IMR-90 (cell line): Measurements from ENCODE around the gene CDH13. TPM values are rescaled to one million over a fixed set of nuclear protein-coding genes. Genes with fewer than 3 reads are reported as not detected.

Experiments
- ATAC-seq: fragments of 200-7000 bp; cut with Tn5 transposase; 2 replicates; pipeline ENCODE4 v1.9.1; 2020; ENCODE audit warnings: low read depth, mild to moderate bottlenecking, moderate library complexity
- BruUV-seq: library from RNA; stranded (reverse); fragments of 400-500 nt; replicated peaks from 2 replicates; lab custom pipeline; 2021; lab: Mats Ljungman, UMichigan
- CTCF ChIA-PET: fragments of 300-600 bp; formaldehyde crosslinking; extraction: SDS; loops from one replicate; lab custom pipeline; 2021; ENCODE audit warnings: antibody characterized with exemption; lab: Yijun Ruan, JAX
- POLR2A ChIA-PET: fragments of 300-600 bp; sonication (Branson Sonifier 250); formaldehyde crosslinking; loops from one replicate; lab custom pipeline; 2022; ENCODE audit warnings: antibody characterized with exemption; ENCODE audit not compliant: unreplicated experiment; lab: Charles Lee
- DNase-seq: peaks from one replicate; pipeline ENCODE4 v3.0.0; 2013
- H2AFZ ChIP-seq: replicated peaks from 2 replicates; pipeline ENCODE3; 2013; ENCODE audit warnings: low read length, mild to moderate bottlenecking; ENCODE audit not compliant: poor library complexity
- H2AK5ac ChIP-seq: 2 replicates; pipeline ENCODE4 v1.6.1; 2013; ENCODE audit warnings: low read depth, low read length, inconsistent platforms
- H2AK9ac ChIP-seq: replicated peaks from 2 replicates; pipeline ENCODE3; 2013; ENCODE audit warnings: mild to moderate bottlenecking, low read depth, low read length, moderate library complexity; ENCODE audit not compliant: poor library complexity
- H2BK120ac ChIP-seq: 2 replicates; pipeline ENCODE4 v1.6.1; 2013; ENCODE audit warnings: low read depth, low read length, inconsistent platforms
- H2BK15ac ChIP-seq: 3 replicates; pipeline ENCODE4 v1.6.1; 2013; ENCODE audit warnings: low read depth, low read length, inconsistent platforms
- H2BK20ac ChIP-seq: 2 replicates; pipeline ENCODE4 v1.6.1; 2013; ENCODE audit warnings: low read depth, mild to moderate bottlenecking, inconsistent platforms, low read length, moderate library complexity
- H2BK5ac ChIP-seq: 2 replicates; pipeline ENCODE4 v1.6.1; 2013; ENCODE audit warnings: mild to moderate bottlenecking, low read depth, low read length, inconsistent platforms; ENCODE audit not compliant: poor library complexity, severe bottlenecking
- H3K14ac ChIP-seq: replicated peaks from 2 replicates; pipeline ENCODE4 v1.6.1; 2013; ENCODE audit warnings: low read depth, low read length, inconsistent platforms
- H3K18ac ChIP-seq: 2 replicates; pipeline ENCODE4 v1.6.1; 2013; ENCODE audit warnings: low read depth, low read length, control low read depth
- H3K23ac ChIP-seq: 2 replicates; pipeline ENCODE4 v1.6.1; 2013; ENCODE audit warnings: low read depth, low read length, inconsistent platforms
- H3K27ac ChIP-seq: 2 replicates; pipeline ENCODE4 v1.5.1; 2013; ENCODE audit warnings: mild to moderate bottlenecking, control low read depth, low read length; ENCODE audit not compliant: insufficient read depth
- H3K27me3 ChIP-seq: 2 replicates; pipeline ENCODE4 v1.6.1; 2013; ENCODE audit warnings: low read length; ENCODE audit not compliant: control insufficient read depth, insufficient read depth
- H3K36me3 ChIP-seq: 2 replicates; pipeline ENCODE4 v1.6.1; 2013; ENCODE audit warnings: low read length, mixed read lengths; ENCODE audit not compliant: control insufficient read depth, insufficient read depth
- H3K4ac ChIP-seq: 2 replicates; pipeline ENCODE4 v1.6.1; 2013; ENCODE audit warnings: low read depth, low read length, inconsistent platforms
- H3K4me1 ChIP-seq: 2 replicates; pipeline ENCODE4 v1.6.1; 2013; ENCODE audit warnings: low read length, mixed read lengths; ENCODE audit not compliant: control insufficient read depth, insufficient read depth
- H3K4me2 ChIP-seq: 2 replicates; pipeline ENCODE4 v1.6.1; 2013; ENCODE audit warnings: low read depth, mild to moderate bottlenecking, control low read depth, low read length, moderate library complexity
- H3K4me3 ChIP-seq: 2 replicates; pipeline ENCODE4 v1.5.1; 2013; ENCODE audit warnings: low read depth, mild to moderate bottlenecking, control low read depth, low read length, moderate library complexity; ENCODE audit not compliant: insufficient read depth
- H3K56ac ChIP-seq: 2 replicates; pipeline ENCODE4 v1.6.1; 2013; ENCODE audit warnings: low read length, inconsistent platforms; ENCODE audit not compliant: insufficient read depth; ENCODE audit errors: extremely low read depth
- H3K79me1 ChIP-seq, 2 experiments: 2 replicates each; pipeline ENCODE4 v1.6.1; 2013; ENCODE audit warnings: low read length in 2 of 2, inconsistent platforms in 1 of 2, low read depth in 1 of 2
- H3K9ac ChIP-seq: 2 replicates; pipeline ENCODE4 v1.6.1; 2013; ENCODE audit warnings: low read depth, low read length, control low read depth
- H3K9me1 ChIP-seq: 2 replicates; pipeline ENCODE4 v1.6.1; 2013; ENCODE audit warnings: low read length, inconsistent platforms; ENCODE audit not compliant: insufficient read depth
- H3K9me3 ChIP-seq: 2 replicates; pipeline ENCODE4 v1.6.1; 2013; ENCODE audit warnings: low read length; ENCODE audit not compliant: control insufficient read depth, insufficient read depth
- H4K20me1 ChIP-seq: 2 replicates; pipeline ENCODE4 v1.6.1; 2013; ENCODE audit warnings: low read length, inconsistent platforms; ENCODE audit not compliant: insufficient read depth
- H4K5ac ChIP-seq: 2 replicates; pipeline ENCODE4 v1.6.1; 2013; ENCODE audit warnings: mild to moderate bottlenecking, low read depth, low read length, control low read depth
- H4K8ac ChIP-seq, 2 experiments: 2 replicates each; pipeline ENCODE4 v1.6.1; 2013; ENCODE audit warnings: low read depth in 2 of 2, low read length in 2 of 2, control low read depth in 1 of 2, inconsistent platforms in 1 of 2
- H4K91ac ChIP-seq: 2 replicates; pipeline ENCODE4 v1.6.1; 2013; ENCODE audit warnings: low read depth, low read length, inconsistent platforms; ENCODE audit not compliant: insufficient read depth
- BHLHE40 ChIP-seq: fragments of 150-350 bp; IDR thresholded peaks from 2 replicates; pipeline ENCODE4 v1.6.1; 2016; ENCODE audit warnings: mild to moderate bottlenecking, low read depth, low read length
- CEBPB ChIP-seq: IDR thresholded peaks from 2 replicates; pipeline ENCODE4 v1.6.1; 2012; ENCODE audit warnings: low read depth, low read length, improper control_type of control experiment
- CHD1 ChIP-seq: IDR thresholded peaks from 2 replicates; pipeline ENCODE4 v1.6.1; 2012; ENCODE audit warnings: low read depth, low read length, improper control_type of control experiment
- CTCF ChIP-seq: conservative IDR thresholded peaks from 2 replicates; pipeline ENCODE4 v1.5.1; 2012; ENCODE audit warnings: mild to moderate bottlenecking, low read depth, low read length, improper control_type of control experiment
- ELK1 ChIP-seq: fragments of 150-350 bp; IDR thresholded peaks from 2 replicates; pipeline ENCODE4 v1.6.1; 2016; ENCODE audit warnings: low read depth, mild to moderate bottlenecking, low read length, moderate library complexity, borderline replicate concordance
- FOS ChIP-seq: fragments of 150-350 bp; IDR thresholded peaks from 2 replicates; pipeline ENCODE4 v1.6.1; 2016; ENCODE audit warnings: low read depth, low read length
- MAFK ChIP-seq: IDR thresholded peaks from 2 replicates; pipeline ENCODE4 v1.6.1; 2012; ENCODE audit warnings: low read depth, low read length, improper control_type of control experiment
- MXI1 ChIP-seq: IDR thresholded peaks from 2 replicates; pipeline ENCODE4 v1.6.1; 2012; ENCODE audit warnings: low read depth, mild to moderate bottlenecking, low read length, moderate library complexity, borderline replicate concordance
- NFE2L2 ChIP-seq: fragments of 150-350 bp; IDR thresholded peaks from 2 replicates; pipeline ENCODE4 v1.6.1; 2016; ENCODE audit warnings: low read depth, mild to moderate bottlenecking, low read length
- POLR2A ChIP-seq: IDR thresholded peaks from 2 replicates; pipeline ENCODE4 v1.6.1; 2012; ENCODE audit warnings: mild to moderate bottlenecking, low read depth, low read length
- RAD21 ChIP-seq: IDR thresholded peaks from 2 replicates; pipeline ENCODE4 v1.6.1; 2012; ENCODE audit warnings: low read length, improper control_type of control experiment
- RCOR1 ChIP-seq: IDR thresholded peaks from 2 replicates; pipeline ENCODE4 v1.6.1; 2012; ENCODE audit warnings: mild to moderate bottlenecking, low read length, improper control_type of control experiment; ENCODE audit not compliant: insufficient replicate concordance
- RFX5 ChIP-seq: IDR thresholded peaks from 2 replicates; pipeline ENCODE4 v1.8.0; 2012; ENCODE audit warnings: low read depth, mild to moderate bottlenecking, low read length, moderate library complexity
- SMC3 ChIP-seq: fragments of 150-350 bp; IDR thresholded peaks from 2 replicates; pipeline ENCODE4 v1.6.1; 2016; ENCODE audit warnings: low read depth, mild to moderate bottlenecking, antibody characterized with exemption, low read length, moderate library complexity
- USF2 ChIP-seq: fragments of 150-350 bp; IDR thresholded peaks from 2 replicates; pipeline ENCODE4 v1.6.1; 2017; ENCODE audit warnings: mild to moderate bottlenecking, antibody characterized with exemption, low read length, low read depth
- WGBS, 2 experiments: methylation state at CpG; one replicate each; pipeline versions ENCODE4 v1.1.5 to v1.1.7; 2013; ENCODE audit warnings: missing lambda C conversion rate in 2 of 2; ENCODE audit not compliant: insufficient read length in 1 of 2; ENCODE audit errors: extremely low coverage in 2 of 2; 5-methylcytosine and 5-hydroxymethylcytosine counted together
- dilution Hi-C: fragments of 300-500 bp; cut with HindIII; formaldehyde crosslinking; loops from one replicate; pipeline ENCODE4 v1.14.3; 2018; ENCODE audit warnings: low sequenced_read_pairs; ENCODE audit not compliant: unreplicated experiment
- in situ Hi-C: fragments of 300-500 bp; cut with MboI; formaldehyde crosslinking; loops from 3 replicates; pipeline ENCODE4 v1.14.3; 2019; ENCODE audit warnings: low sequenced_read_pairs, inconsistent platforms, mixed read lengths
- intact Hi-C: fragments of 100-400 bp; cut with micrococcal nuclease; formaldehyde crosslinking; loops from 2 replicates; pipeline ENCODE4 v1.10.0; 2022
- polyA plus RNA-seq, 3 experiments: library from polyadenylated mRNA; depleted of rRNA; stranded (reverse); fragments of >200 nt; gene quantifications; 2 replicates each; pipeline ENCODE4 v1.2.3, GENCODE V29; 2012; ENCODE audit warnings: low replicate concordance in 1 of 3
- total RNA-seq: library from RNA; depleted of rRNA; stranded (reverse); fragments of >200 nt; gene quantifications from 2 replicates; pipeline ENCODE4 v1.2.3, GENCODE V29; 2012

CDH13 gene
- total and polyA plus RNA-seq, 2 of the 4 experiments (the other 2 are of a cell fraction): 61.6 to 74.7 TPM

GRCh38 chr16:83418565-83418964 lies 791.8 kb downstream of the CDH13 start:
- Histone ChIP-seq H3K4me3 (no peak overlapping the region), H4K5ac (no peak overlapping the region), H2AFZ (no peak overlapping the region), H3K9me1 (no peaks in the 10 kb centered on the region), H3K4me2 (no peak overlapping the region), H3K9me3 (no peaks in the 10 kb centered on the region), H2AK9ac (no peak overlapping the region), H2BK120ac (no peak overlapping the region), H3K56ac (no peak overlapping the region), H3K4ac (no peak overlapping the region), H3K18ac (no peak overlapping the region), H2BK15ac (no peak overlapping the region), H3K14ac (no peak overlapping the region), H2AK5ac (no peak overlapping the region), H3K36me3 (no peaks in the 10 kb centered on the region), H2BK5ac (no peak overlapping the region), H3K27me3 (no peaks in the 10 kb centered on the region), H3K27ac (no peak overlapping the region), H3K9ac (no peak overlapping the region), H3K23ac (no peak overlapping the region), H4K91ac (no peak overlapping the region), H4K8ac (no peak overlapping the region), H3K79me1 (no peaks in the 10 kb centered on the region), H4K20me1 (no peaks in the 10 kb centered on the region), H2BK20ac (no peak overlapping the region), H3K4me1 (no peaks in the 10 kb centered on the region)
- intact Hi-C loops (no loop called here), in situ Hi-C loops (no loop called here), dilution Hi-C loops (no loop called here)
- CTCF ChIA-PET: no interaction called here
- POLR2A ChIA-PET: no interaction called here
- no CpG with 5 or more reads among the region's 1 CpG for WGBS, 2 experiments
- no TSS peak for BruUV-seq
- no peak for ATAC-seq
- TF ChIP-seq NFE2L2: no peak
- no peak for TF ChIP-seq SMC3
- no peak for TF ChIP-seq POLR2A
- TF ChIP-seq RFX5: no peak
- TF ChIP-seq MXI1: no peak
- TF ChIP-seq CTCF: no peak
- no peak for TF ChIP-seq CEBPB
- TF ChIP-seq BHLHE40: no peak
- no peak for TF ChIP-seq MAFK
- no peak for TF ChIP-seq CHD1
- TF ChIP-seq FOS: no peak
- TF ChIP-seq RCOR1: no peak
- no peak for TF ChIP-seq RAD21
- TF ChIP-seq ELK1: no peak
- TF ChIP-seq USF2: no peak
- no peak for DNase-seq
